Stimulated activated CD4-positive, alpha-beta T cell treated with anti-CD3 and anti-CD28 coated beads, Interleukin-1b, Interleukin-23, amount 100 ng/mL, for 24 hours (primary cell): Measurements from ENCODE around the gene CAP2.
"Not testable (repeated sequence)": the region's sequence is repeated elsewhere in the genome, so short reads cannot be mapped to it uniquely, and the experiment has no call there.

ENCODE experiments used
- DNase-seq, 4 experiments: peaks; one replicate each; pipeline ENCODE4 v3.0.0-alpha.2; 2020; ENCODE audit warnings: low read depth in 4 of 4, low spot score in 1 of 4

CAP2 gene

DNA sequence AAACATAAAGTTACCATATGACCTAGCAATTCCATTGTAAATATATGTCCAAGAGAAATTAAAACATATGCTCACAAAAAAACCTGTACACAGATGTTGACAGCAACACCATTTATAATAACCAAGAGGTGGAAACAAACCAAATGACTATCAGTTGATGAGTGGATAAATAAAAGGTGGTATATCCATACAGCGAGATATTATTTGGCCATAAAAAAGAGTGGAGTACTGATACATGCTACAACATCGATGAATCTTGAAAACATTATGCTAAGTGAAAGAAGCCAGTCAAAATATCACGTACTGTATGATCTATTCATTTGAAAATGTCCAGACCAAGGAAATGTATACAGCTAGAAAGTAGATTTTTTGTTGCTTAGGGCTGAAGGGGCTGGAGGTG lies 2.9 kb downstream of the CAP2 start:
- DNase-seq: no peak

DNA sequence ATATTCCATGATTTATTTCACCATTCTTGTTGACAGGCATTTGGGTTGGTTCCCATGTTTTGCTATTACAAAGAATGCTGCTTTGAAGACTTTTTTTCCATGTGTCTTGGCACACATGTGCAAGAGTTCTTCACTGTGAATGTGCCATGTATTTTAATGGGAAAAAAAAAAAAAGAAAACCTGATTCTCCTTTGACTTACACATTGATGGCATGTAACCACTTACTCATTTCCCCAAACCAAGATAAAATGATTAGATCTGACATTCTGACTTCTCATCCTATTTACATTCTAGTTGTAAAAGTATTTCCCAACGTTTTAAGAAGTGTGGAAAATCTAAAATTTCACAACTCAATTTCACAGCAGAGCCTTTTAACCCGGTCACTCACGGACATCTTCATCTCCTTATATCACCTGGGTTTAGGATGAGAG lies 4.4 kb downstream of the CAP2 start:
- DNase-seq: no peak

DNA sequence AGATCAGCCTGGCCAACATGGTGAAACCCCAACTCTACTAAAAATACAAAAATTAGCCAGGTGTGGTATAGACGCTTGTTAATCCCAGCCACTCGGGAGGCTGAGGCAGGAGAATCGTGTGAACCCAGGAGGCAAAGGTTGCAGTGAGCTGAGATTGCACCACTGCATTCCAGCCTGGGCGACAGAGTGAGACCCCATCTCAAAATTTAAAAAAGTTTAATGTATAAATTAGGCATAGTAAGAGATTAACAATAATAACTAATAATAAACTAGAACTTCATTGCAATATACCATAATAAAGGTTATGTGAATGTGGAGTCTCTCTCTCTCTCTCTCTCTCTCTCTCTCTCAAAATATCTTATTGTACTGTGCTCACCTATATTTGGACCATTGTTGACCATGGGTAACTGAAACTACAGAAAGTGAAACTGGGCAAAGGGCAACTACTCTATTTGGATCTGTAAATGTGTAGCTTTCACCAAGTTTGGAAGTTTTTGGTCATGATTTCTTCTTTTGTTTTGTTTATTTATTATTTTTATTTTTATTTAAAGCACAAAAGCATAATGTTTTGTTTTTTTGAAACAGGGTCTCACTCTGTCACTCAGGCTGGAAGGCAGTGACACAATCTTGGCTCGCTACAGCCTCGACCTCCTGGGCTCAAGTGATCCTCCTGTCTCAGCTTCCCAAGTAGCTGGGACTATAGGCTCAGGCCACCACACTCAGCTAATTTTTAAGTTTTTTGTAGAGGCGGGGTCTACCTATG lies 12.0 kb downstream of the CAP2 start:
- not testable (repeated sequence) for DNase-seq

DNA sequence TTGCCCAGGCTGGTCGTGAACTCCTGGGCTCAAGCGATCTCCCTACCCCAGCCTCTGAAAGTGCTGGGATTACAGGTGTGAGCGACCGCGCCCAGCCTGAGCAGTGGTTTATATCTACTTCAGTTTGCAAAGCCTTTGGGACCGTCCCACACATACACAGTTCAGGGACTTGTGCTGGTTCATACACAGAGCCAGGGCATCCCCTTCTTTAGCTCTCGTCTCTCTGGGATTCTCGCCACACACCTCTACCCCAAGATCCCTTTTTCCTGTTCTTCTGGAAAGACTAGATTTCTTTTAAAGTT lies 12.5 kb downstream of the CAP2 start:
- no peak for DNase-seq

DNA sequence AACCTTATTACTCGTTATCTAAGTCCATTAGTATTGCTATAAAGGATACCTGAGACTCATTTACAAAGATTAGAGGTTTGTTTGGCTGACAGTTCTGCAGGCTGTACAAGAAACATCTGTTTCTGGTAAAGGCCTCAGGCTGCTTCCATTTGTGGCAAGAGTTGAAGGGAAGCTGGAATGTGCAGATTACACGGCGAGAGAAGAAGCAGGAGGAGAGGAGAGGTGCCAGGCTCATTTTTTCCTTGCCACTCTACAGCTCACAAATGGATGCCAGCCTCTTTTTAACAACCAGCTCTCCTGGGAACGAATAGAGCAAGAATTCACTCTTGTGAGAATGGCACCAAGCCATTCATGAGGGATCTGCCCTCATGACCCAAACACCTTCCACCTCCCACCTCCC lies 14.7 kb downstream of the CAP2 start:
- no peak for DNase-seq

DNA sequence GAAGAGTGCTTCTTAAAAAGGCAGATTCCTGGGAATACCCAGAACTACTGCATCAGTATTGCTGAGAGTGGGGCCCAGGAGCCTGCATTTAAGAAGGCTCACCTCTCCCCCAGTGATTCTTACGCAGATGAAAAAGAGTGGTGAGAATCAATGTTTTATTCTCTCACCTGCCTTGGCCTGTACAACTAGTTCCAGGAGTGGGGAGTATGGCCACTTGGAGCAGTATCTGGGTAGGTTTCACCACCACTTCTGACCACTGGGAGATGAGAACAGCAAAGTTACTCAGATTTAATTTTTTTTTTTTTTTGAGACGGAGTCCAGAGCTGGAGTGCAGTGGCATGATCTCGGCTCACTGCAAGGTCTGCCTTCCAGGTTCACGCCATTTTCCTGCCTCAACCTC lies 16.9 kb downstream of the CAP2 start:
- DNase-seq: no peak

DNA sequence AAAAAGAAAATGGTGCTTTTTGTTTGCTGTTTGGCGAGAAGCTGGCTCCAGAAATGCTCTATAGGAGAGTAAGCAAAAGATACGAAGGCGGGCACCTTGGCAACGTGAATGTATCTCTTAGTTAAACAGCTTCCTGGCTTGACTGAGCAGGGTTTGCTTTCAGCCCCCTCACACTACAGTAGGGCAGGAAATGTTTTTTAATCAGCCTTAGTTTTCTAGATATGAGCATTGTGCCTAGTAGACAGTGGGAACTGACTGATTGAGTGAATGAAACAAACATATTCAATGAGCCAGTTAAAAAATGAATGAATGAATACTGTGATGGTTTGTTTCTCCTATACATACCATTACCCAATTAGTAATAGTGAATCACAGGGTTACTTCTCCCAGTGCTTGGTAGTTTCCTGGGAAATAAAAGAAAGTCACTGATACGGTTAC lies 19.9 kb downstream of the CAP2 start:
- DNase-seq: no peak

DNA sequence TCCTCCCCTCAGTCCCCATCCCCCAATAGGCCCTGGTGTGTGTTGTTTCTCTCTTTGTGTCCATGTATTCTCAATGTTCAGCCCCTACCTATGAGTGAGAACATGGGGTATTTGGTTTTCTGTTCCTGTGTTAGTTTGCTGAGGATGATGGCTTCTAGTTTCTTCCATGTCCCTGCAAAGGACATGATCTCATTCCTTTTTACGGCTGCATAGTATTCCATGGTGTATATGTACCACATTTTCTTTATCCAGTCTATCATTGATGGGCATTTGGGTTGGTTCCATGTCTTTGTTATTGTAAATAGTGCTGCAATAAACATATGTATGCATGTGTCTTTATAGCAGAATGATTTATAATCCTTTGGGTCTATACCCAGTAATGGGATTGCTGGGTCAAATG lies 21.0 kb downstream of the CAP2 start:
- DNase-seq: not testable (repeated sequence)

DNA sequence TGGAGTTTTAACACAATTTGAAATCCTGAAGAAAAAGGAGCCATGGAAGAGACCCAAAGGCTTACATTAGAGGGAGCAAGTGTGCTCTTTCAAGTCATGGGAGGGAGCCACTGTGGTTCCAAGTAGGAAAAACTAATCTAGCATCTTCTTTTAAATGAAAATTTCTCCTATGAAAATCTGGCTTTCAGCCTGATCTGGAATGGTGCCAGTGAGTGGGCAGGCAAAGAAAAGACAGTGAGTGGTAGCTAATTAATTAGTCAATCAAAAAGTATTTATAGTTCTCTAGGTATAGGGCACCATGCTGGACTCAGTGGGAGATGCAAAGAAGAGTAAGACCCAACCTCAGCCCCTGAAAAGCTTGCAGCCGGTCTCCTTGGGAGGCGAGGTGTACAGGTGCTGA lies 21.9 kb downstream of the CAP2 start:
- no peak for DNase-seq

DNA sequence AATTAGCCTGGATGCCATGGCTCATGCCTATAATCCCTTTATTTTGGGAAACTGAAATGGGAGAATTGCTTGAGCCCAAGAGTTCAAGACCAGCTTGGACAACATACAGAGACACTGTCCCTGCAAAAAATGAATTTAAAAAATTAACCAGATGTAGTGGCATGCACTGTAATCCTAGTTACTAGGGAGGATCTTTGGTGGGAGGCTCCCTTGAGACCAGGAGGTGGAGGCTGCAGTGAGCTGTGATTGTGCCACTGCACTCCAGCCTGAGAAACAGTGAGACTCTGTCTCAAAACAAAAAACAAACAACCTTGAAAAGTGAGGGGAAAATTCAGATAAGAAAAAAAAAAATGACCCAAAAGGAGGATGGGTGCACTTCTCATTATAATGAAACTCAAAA lies 23.4 kb downstream of the CAP2 start:
- DNase-seq: no peak

DNA sequence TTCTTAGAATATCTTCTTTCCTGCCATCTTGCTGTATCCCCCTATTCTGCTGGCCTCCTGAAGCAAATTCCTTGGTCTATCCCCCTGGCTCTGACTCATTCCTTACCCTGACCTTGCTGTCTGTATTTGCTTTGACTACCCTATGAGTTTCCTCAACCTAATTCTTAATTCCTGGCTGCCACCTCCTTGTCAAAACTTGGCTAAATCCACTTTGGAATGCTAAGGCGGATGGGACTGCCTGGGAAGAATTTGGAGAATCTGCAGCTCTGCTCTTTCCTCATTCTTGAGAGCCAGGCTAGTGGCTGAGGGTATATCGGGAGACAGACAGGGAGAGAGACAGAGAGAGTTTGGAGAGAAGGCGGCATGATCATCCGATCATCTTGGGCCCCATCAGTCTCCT lies 24.4 kb downstream of the CAP2 start:
- DNase-seq: no peak

DNA sequence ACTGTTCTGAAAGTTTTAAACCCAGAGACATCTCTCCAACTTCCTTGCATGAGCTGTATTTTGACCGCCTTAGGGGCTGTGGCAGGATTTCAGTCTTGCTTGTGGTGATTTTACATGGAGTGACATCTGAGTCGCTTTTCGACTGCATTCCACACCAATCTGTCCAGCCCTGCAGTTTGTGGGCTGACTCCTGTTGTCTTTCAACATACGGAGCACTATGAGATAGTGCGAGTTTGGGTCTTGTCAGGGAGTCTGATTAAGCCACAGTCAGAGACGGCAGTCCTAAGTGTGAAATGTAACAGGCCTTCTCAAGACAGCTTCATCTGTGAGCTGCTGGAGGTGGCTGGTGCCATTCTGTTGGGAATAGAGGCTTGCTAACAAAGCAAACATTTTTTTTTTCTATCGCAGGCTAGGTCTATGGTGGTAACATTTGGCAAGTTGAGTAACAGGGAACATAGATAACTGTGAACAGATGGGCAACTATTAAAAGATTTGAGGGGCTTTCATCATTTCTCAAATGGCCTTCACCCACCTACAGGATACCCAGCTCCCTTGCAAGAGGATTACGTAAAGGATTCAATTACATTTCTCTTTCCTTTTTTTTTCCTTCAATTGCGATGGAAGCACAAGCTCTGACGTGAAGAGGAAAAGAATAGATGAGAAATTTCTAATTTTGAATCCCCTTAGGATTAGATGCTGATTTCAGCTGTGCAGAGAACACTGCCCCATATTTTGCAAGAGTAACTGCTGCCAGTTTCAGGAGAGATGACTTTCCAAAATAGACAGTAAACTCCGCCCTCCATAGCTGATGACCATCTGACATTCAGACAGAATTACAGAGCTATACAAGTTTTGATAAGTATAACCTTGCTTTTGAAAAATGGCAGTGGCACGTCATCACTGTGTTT lies 25.1 kb downstream of the CAP2 start:
- DNase-seq: no peak

DNA sequence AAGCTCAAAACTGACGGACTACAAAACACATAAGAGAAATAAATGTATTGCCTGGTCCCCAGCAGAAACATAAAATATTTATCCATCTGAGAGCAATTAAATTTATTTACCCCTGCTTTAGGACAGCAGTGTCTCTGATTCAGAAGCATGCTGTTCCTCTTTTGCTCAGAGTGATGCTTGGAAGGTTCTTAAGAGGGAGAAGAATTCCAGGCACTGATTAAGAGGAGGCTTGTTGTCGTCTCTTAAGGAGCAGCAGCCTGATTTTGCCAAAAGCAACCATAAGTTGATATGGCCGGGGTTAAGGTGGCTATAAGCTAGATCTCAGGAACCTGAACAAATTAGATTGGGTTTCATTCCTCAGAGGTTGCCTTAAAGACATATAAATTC lies 25.8 kb downstream of the CAP2 start:
- no peak for DNase-seq

DNA sequence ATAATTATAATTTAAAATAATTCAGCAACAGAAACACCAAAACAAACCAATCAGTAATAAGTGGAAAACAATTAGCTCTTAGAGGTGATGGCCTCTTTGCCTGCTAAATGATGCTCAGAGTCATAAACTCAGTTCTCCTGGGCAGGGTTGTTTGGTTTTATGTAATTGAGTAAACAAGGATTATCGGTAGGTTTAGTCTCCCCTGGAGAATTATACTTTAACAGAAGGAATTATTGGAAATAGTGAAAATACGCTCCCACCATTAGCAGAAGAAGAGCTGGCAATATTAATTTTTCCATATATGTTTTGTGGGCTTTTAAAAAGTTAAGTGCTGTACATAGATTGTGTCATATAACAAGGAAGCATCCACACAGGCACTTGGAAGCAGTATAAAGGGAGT lies 27.0 kb downstream of the CAP2 start:
- DNase-seq: no peak

DNA sequence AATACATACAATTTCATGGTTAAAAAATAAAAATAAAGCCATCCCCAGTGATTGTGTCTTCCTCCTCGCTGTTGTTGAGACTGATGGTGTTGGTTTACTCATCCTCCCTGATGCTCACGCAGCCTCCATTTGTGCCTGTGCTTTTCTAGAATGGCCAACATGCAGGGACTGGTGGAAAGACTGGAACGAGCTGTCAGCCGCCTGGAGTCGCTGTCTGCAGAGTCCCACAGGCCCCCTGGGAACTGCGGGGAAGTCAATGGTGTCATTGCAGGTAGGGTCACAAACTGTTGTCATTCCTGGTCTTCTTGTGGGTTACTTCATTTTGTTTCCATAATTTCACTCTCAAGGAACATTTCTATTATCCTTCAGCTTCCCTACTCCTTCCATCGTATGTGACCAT lies 28.0 kb downstream of the CAP2 start:
- DNase-seq: no peak

DNA sequence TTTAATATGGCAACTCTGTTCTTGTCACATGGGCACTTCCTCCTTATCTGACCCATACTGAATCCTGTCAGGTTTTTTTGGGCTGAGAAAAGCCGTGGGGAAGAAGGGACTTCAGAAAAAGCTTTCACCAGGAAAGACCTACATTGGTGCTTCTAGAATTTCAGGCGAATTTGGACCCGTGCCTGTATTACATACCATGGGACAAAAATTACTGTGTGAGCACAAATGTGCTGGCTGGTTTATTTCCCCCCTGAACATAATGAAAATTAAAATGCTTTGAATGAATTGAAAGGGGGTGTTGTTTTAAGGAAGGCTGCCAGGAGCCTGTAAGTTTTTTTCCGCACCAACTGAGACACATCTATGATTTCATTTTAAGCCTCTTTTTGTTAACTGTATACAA lies 29.6 kb downstream of the CAP2 start:
- no peak for DNase-seq

DNA sequence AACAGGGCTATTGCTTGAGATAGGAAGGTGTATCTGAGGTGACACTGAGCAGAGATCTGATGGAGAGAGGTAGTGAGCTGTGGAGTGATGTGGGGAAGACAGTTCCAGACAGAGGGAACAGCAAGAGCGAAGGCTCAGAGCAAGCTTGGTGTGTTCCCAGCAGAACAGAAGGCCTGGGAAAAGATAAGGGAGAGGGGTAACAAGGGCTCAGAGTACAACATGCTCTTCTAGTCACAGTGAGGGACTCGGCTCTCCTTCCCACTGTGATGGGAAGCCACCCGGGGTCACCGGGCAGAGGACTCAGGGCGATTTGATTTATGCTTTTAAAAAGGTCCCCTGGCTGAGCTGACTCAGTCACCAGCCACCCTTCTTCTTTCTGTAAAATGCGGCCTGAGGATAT lies 33.7 kb downstream of the CAP2 start:
- DNase-seq: no peak

DNA sequence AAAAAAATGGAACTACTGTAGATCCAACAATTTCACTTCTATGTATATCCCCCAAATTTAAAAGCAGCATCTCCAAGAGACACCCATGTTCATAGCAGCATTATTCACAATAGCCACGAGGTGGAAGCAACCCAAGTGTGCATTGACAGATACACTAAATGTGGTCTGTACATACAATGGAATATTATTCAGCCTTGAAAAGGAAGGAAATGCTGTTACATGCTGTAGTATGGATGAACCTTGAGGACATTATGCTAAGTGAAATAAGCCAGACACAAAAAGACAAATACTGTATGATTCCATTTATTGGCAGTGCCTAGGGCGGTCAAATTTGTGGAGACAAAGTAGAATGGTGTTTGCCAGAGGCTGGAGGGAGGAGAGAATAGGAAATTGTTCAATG lies 34.2 kb downstream of the CAP2 start:
- DNase-seq: no peak

DNA sequence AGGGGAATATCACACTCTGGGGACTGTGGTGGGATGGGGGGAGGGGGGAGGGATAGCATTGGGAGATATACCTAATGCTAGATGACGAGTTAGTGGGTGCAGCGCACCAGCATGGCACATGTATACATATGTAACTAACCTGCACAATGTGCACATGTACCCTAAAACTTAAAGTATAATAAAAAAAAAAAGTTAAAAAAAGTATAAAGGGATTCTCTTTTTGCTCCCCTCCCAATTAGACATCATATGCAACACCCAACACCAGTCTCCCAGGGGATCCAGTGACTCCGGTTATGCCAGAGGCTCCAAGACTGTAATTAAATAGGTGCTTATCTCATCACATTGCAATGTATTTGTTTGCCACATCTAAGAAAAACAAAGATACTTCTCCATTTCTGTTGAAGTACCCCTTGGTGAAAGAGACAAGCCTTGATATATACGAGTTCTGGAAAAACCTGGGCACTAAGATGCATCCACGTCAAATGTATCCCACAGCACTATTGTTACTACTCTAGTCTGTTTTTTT lies 35.3 kb downstream of the CAP2 start:
- DNase-seq: not testable (repeated sequence)

DNA sequence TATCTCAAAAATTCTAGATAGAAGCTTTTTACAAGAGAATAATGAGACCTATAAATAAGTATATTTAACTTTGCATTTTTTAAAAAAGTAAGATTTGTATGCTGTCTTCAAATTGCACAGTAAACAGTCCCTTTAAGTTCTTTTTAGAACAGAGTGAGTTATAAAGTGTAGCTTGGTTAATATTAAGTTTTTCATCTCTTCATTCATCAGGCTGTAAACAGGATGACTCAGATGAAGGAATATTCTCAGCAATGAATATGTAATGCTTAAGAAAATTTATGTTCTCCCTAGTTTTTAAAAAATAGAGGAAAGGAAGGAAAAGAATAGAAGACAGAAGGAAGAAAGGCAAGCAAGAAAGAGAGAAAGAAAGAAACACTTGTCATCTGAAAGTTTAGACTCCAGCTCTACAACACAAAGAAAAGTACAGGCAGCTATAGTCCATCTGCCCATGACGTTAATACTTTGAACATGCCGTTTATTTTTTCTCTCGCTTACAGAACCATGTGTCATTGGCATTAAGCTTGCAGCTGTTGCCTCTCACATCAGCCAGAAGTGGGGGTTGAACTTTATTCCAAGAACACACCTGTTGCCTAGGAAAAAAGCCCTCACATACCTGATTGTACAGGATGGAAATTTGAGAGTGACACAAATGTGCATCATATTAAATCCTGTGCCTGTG lies 36.1 kb downstream of the CAP2 start:
- no peak for DNase-seq

DNA sequence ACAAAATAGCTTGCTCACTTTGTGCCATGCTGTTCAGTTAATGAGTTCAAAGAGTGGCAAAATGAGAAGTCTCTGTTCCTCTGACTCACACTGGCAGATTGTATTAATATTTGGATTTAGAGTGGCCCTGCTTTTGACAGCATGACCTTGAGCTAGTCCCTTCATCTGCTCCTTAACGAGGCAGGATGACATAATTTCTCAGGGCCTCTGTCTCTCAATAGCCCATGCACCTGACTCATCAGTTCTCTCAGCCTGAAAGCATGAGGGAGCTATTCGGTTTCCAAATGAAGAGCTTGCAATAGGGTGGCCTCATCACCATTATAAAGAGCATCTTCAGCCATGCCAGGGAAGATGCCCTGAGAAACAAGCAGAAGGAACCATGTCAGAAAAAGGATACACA lies 38.2 kb downstream of the CAP2 start:
- no peak for DNase-seq

DNA sequence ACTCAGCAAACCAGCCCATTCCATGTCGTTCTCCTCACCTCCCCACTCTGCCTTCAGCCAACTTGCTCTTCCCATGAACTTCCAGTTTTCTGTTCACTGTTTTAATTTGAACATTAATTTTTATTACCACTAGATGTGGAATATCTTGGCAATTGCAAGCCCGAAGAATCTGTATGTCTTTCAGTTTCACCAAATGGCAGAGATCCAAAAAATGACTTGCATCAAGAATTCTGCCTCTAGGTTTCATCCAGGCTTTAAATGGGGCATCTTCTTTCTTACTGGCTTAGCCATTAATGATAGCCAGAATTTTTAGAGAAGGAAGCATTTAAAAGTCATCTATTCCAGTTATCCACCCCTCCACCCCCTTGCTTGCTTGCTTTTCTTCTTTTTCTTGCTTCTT lies 39.0 kb downstream of the CAP2 start:
- DNase-seq: no peak
